Activated CD4-positive, alpha-beta T cell treated with anti-CD3 and anti-CD28 coated beads, Interleukin-2, amount 50 U/mL, for 4 hours (primary cell): ENCODE data around the gene RARS1.
"Not testable (repeated sequence)": the region's sequence is repeated elsewhere in the genome, so short reads cannot be mapped to it uniquely, and the experiment has no call there.

Source experiments
- DNase-seq, 2 experiments: peaks; one replicate each; pipeline ENCODE4 v3.0.0-alpha.2; 2020

The RARS1 gene

GRCh38 chr5:168482361-168482760 lies 3.9 kb upstream of the RARS1 start:
- no peak for DNase-seq

GRCh38 chr5:168489059-168489458 lies 2.8 kb downstream of the RARS1 start:
- no peak for DNase-seq

GRCh38 chr5:168494057-168494555 lies 7.8 kb downstream of the RARS1 start:
- DNase-seq = no peak

GRCh38 chr5:168502563-168503237 lies 16.4 kb downstream of the RARS1 start:
- DNase-seq = no peak

GRCh38 chr5:168513861-168514428 lies 27.7 kb downstream of the RARS1 start:
- DNase-seq = no peak

GRCh38 chr5:168525856-168526255 lies 39.6 kb downstream of the RARS1 start:
- no peak for DNase-seq

- DNase-seq = no peak
Measured at GRCh38 chr5:168527756-168528295, 41.6 kb downstream of the RARS1 start.

GRCh38 chr5:168528521-168529373 lies 42.5 kb downstream of the RARS1 start, which contains the start of gene FBLL1:
Gene FBLL1, plus strand, starts transcription at chr5:168529305. Its CDS starts 200 bp downstream, at chr5:168529505.
- DNase-seq = no peak

- no peak for DNase-seq
Measured at GRCh38 chr5:168529374-168530234, 43.3 kb downstream of the RARS1 start.

GRCh38 chr5:168530621-168531150 lies 44.4 kb downstream of the RARS1 start:
- no peak for DNase-seq

- DNase-seq = no peak
Measured at GRCh38 chr5:168531191-168531590, 44.9 kb downstream of the RARS1 start.

- DNase-seq = no peak
Measured at GRCh38 chr5:168531987-168532864, 46.0 kb downstream of the RARS1 start.

- DNase-seq = not testable (repeated sequence)
Measured at GRCh38 chr5:168534351-168534750, 48.1 kb downstream of the RARS1 start.

GRCh38 chr5:168537176-168537575 lies 50.9 kb downstream of the RARS1 start:
- DNase-seq = no peak

GRCh38 chr5:168549554-168549953 lies 63.3 kb downstream of the RARS1 start:
- no peak for DNase-seq

GRCh38 chr5:168550656-168551055 lies 64.4 kb downstream of the RARS1 start:
- DNase-seq = no peak

- DNase-seq = no peak
Measured at GRCh38 chr5:168552146-168552545, 65.9 kb downstream of the RARS1 start.

GRCh38 chr5:168553377-168554130 lies 67.3 kb downstream of the RARS1 start:
- no peak for DNase-seq

GRCh38 chr5:168557389-168557788 lies 71.1 kb downstream of the RARS1 start:
- no peak for DNase-seq

GRCh38 chr5:168562279-168562678 lies 76.0 kb downstream of the RARS1 start:
- DNase-seq = no peak
